ENCODE measurements around the gene KCMF1.

The KCMF1 gene

DNA sequence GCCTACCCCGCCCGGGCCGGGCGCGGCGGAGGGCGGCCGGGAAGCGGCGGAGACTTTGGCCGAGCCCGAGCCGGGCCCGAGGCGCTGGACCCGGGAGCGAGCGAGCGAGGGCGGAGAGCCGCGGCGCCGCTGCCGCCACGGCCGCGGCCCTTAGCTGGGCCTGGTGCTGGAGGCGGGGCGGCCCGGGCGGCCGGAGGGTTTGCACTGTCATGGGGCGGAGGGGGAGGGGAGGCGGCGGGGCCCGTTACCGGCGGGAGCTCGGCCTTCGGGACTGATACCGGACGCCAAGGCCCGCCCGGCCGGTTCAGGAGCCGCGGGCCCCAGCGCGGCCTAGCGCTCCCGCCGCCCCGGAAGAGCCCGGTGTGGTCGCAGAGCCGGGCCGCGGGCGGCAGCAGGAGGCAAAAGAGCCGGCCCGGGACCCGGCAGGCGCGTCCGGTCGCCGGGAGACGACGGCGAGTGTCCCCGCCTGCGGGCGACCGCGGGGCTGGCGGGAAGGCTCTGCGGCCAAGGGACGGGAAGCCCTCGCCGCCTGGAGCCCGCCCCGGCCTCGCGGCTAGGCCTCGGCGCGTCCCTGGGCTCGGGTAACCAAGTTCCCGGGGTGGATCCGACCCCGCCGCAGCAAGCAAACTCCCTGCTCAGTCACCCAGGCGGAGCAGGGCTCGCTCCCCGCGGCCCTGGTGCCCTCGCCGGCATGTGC lies 697 bp downstream of the KCMF1 start:
- peak overlapping the region; percentile 81 for H3K4me3 ChIP-seq (ENCODE audit: low read length)
- DNase-seq (ENCODE audit: low read depth, low spot score), result no peak

DNA sequence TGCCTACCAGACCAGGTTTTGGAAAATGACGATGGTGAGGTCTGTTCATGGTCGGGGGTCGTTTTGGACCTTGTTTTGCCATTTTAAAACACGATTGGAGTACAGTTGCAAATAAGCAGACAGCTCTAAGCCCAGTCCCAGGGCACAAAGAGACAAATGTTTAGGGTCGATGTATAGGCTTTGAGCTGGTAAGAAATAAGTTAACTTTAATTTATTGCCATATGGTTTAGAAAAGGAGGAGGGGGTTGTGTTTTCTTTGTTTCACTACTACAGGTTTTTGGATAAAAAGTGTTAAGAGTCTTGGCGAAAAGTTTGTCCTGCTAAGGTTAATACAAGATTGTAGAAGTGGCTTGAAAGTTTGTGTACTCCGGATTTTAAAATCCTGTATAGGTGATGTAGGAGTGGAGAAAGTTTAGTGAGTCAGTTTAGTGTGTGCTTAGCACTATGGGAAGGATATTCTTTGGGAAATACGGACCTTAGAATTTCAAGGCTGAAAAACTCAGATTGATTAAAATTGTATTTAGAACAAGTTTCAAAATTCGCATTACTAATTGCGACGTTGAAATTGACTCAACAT lies 1.3 kb downstream of the KCMF1 start:
- no peak for DNase-seq (ENCODE audit: low read depth, low spot score)
- H3K4me3 ChIP-seq (ENCODE audit: low read length), result peak overlapping the region; percentile 81

- no peak for DNase-seq (ENCODE audit: low read depth, low spot score)
These were observed 2.0 kb downstream of the KCMF1 start for GRCh38 chr2:84972932-84973331.

GRCh38 chr2:84980263-84980983 lies 9.5 kb downstream of the KCMF1 start:
- DNase-seq (ENCODE audit: low read depth, low spot score), result no peak

More at GRCh38 chr2:84972932-84973331, 2.0 kb downstream of the KCMF1 start:
- peak overlapping the region; percentile 81 for H3K4me3 ChIP-seq (ENCODE audit: low read length)

GRCh38 chr2:84986018-84986417 lies 15.1 kb downstream of the KCMF1 start:
- no peak for DNase-seq (ENCODE audit: low read depth, low spot score)
- no peak overlapping the region for H3K4me3 ChIP-seq (ENCODE audit: low read length)

More at GRCh38 chr2:84980263-84980983, 9.5 kb downstream of the KCMF1 start:
- no peak overlapping the region for H3K4me3 ChIP-seq (ENCODE audit: low read length)

DNA sequence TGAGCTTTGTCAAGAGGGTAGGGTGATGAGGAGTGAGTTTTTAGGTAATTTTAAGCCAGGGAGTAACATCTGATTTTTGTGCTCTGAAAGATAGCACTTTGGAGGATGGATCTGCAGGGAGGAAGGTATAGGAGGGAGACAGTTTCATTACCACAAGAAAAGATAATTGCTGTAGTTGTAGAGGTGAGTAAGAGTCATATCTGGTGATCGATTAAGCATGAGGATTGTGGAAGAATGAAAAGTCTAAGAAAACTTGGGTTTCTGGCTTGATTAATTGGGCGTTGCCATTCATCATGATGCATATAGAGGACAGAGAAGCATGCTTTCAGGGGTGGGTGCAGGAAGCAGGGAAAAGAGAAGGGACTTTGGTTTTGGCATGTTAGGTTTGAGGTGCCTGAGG lies 18.5 kb downstream of the KCMF1 start:
- no peak for DNase-seq (ENCODE audit: low read depth, low spot score)

DNA sequence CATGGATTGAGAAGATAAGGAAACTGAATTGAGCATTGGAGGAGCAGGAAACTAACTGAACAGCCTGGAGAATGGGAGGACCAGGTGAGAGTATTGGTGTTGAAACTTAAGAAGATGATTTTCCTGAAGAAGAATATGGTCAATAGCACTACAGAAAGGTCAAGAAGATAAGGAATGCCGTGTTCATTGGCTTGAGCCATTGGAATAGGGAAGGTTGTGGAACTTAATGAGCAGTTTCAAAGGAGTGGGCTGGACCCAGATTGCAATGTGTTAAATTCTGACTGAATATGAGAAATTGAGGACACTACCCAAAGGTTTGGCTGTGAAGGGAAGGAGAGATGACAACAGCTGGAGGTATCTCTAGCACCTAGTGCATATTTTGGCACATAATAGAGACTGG lies 19.0 kb downstream of the KCMF1 start:
- H3K4me3 ChIP-seq (ENCODE audit: low read length), result no peak overlapping the region
- DNase-seq (ENCODE audit: low read depth, low spot score), result no peak

More for the DNA sequence above, 18.5 kb downstream of the KCMF1 start:
- no peak overlapping the region for H3K4me3 ChIP-seq (ENCODE audit: low read length)

- no peak for DNase-seq (ENCODE audit: low read depth, low spot score)
- H3K4me3 ChIP-seq (ENCODE audit: low read length), result no peak overlapping the region
These were observed 20.6 kb downstream of the KCMF1 start for GRCh38 chr2:84991404-84992160.

GRCh38 chr2:84995826-84996225 lies 24.9 kb downstream of the KCMF1 start:
- DNase-seq (ENCODE audit: low read depth, low spot score), result no peak
- H3K4me3 ChIP-seq (ENCODE audit: low read length), result no peak overlapping the region

DNA sequence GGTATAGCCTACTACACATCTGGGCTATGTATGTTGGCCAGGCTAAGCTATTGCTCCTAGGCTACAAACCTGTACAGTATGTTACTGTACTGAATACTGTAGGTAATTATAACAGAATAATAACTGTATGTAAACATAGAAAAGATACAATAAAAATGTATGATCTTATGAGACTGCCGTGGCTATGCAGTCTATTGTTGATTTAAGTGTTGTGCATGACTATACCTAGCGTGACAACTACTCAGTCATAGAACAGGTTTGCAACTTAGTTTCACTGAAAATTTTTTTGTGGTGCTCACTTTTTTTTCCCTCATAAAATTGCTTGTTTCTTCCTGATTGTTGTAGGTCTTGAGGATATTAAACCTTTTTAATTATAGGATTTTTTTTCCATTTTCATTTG lies 25.9 kb downstream of the KCMF1 start:
- no peak overlapping the region for H3K4me3 ChIP-seq (ENCODE audit: low read length)
- DNase-seq (ENCODE audit: low read depth, low spot score), result no peak

DNA sequence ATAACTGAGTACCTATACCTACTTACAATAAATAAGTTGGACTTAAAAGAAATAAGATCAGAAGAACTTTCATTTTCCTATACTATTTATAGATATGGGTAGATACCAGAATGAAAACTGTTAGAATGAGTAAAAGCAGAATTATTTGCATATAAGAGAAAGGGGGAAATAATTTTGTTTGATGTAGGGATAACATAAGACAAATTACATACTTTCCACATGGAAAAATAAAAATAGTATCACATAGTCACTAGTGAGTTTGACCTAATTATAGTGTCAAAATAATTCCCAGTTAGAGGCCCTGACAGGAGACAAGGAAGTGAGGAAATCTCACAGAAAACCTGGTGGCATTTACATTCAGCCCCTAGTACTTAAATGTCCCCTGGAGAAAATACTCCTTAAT lies 28.6 kb downstream of the KCMF1 start:
- H3K4me3 ChIP-seq (ENCODE audit: low read length), result no peak overlapping the region
- no peak for DNase-seq (ENCODE audit: low read depth, low spot score)

- no peak overlapping the region for H3K4me3 ChIP-seq (ENCODE audit: low read length)
- DNase-seq (ENCODE audit: low read depth, low spot score), result no peak
These were observed 30.6 kb downstream of the KCMF1 start for GRCh38 chr2:85001595-85001994.

- H3K4me3 ChIP-seq (ENCODE audit: low read length), result no peak overlapping the region
- no peak for DNase-seq (ENCODE audit: low read depth, low spot score)
These were observed 31.6 kb downstream of the KCMF1 start for GRCh38 chr2:85002534-85002933.

- H3K4me3 ChIP-seq (ENCODE audit: low read length), result no peak overlapping the region
These were observed 37.3 kb downstream of the KCMF1 start for GRCh38 chr2:85008252-85008651.

DNA sequence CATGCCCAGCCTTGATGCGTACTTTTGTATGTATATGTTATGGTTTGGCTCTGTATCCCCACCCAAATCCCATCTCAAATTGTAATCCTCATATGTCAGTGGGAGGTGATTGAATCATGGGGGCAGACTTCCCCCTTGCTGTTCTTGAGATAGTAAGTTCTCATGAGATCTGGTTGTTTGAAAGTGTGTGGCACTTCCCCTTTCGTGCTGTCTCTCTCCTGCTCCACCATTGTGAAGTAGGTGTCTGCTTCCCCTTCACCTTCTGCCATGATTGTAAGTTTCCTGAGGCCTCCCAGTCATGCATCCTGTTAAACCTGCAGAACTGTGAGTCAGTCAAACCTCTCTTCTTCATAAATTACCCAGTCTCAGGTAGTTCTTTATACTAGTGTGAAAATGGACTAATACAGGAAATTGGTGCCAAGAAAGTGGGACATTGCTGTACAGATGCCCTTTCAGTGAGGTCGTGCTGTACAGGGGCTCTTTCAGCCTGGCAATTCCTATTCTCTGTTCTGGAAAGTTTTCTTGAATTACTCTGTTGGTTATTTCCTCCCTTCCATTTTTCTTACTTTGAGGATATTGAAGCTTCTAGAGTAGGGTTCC lies 38.2 kb downstream of the KCMF1 start:
- DNase-seq (ENCODE audit: low read depth, low spot score), result no peak

More at GRCh38 chr2:85008252-85008651, 37.3 kb downstream of the KCMF1 start:
- no peak for DNase-seq (ENCODE audit: low read depth, low spot score)

DNA sequence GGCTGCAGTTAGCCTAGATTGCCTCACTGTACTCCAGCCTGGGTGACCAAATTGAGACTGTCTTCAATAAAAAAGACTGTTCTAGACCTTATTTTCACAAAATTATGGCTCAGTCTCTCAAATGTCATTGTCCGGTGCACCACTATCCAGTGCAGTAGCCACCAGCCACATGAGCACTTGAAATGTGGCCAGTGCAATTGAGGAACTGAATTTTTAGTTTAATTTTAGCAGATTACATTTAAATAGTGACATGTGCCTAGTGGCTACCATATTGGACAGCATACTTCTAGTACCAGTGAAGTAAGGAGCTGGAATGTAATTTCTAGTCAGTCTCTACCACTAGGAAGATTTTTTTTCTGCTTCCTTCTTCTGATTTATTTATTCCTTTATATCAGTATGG lies 39.4 kb downstream of the KCMF1 start:
- H3K4me3 ChIP-seq (ENCODE audit: low read length), result no peak overlapping the region
- DNase-seq (ENCODE audit: low read depth, low spot score), result no peak

More for the DNA sequence above, 38.2 kb downstream of the KCMF1 start:
- H3K4me3 ChIP-seq (ENCODE audit: low read length), result no peak overlapping the region

- DNase-seq (ENCODE audit: low read depth, low spot score), result no peak
- no peak overlapping the region for H3K4me3 ChIP-seq (ENCODE audit: low read length)
These were observed 40.1 kb downstream of the KCMF1 start for GRCh38 chr2:85011098-85011497.

DNA sequence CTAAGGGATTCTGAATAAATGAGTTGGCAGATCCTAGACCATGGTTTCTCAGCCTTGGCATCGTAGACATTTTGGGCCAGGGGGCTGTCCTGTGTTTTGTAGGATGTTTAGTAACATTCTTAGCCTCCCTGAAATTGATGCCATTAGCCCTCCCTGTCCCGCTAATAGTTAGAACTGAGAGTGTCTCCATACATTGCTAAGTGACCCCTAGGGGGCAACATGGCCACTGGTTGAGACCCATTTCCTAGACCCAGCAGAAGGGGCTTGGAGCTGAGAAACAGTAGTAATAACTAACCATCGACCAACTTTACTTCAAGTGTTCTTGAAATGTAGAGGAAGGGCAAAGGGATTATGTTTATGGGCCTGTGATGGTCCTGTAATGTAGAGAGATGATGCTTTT lies 40.8 kb downstream of the KCMF1 start:
- no peak overlapping the region; the same call in 1 of the 2 replicates for H3K4me3 ChIP-seq (ENCODE audit: low read length)
- DNase-seq (ENCODE audit: low read depth, low spot score), result no peak

GRCh38 chr2:85012431-85012830 lies 41.5 kb downstream of the KCMF1 start:
- no peak overlapping the region for H3K4me3 ChIP-seq (ENCODE audit: low read length)
- DNase-seq (ENCODE audit: low read depth, low spot score), result peak; percentile 67
